ENCODE data around the gene STK4. TPM values are rescaled to one million over a fixed set of nuclear protein-coding genes. Genes with fewer than 3 reads are reported as not detected.

Gene STK4
- total RNA-seq, 1 experiment from 2014 or later: 43.0 TPM

- H3K23me2 ChIP-seq (ENCODE audit: insufficient read length, low read depth, low read length, poor library complexity, severe bottlenecking): no peaks in the 10 kb centered on the region
- H4K5ac ChIP-seq (ENCODE audit: insufficient read length, low read depth, low read length): no peak overlapping the region
- Mint-ChIP-seq H3K27me3 (ENCODE audit: low read depth) (no peaks in the 10 kb centered on the region), H3K27ac (peak overlapping the region in 2 of 3 experiments; percentile 38 to 89; a peak in 4 of 7 replicates), H3K4me1 (peaks cover 3 to 17% of the 10 kb centered on the region in 2 experiments), H3K36me3 (ENCODE audit: insufficient read depth in 1 of 3, low read depth in 3 of 3) (peaks cover 4 to 40% (median 21%) of the 10 kb centered on the region in 3 experiments; a peak in 6 of 7 replicates), H3K4me3 (no peak overlapping the region), H3K9me3 (no peaks in the 10 kb centered on the region)
- H3T11ph ChIP-seq (ENCODE audit: low read length): no peak overlapping the region
- no peak for TF ChIP-seq CTCF (conservative IDR thresholded peaks at IDR 0.05)
- H3K4me2 ChIP-seq (ENCODE audit: insufficient read depth, insufficient read length, low read length): no peak overlapping the region
- no peaks in the 10 kb centered on the region for H3K4me1 ChIP-seq (ENCODE audit: insufficient read depth, low read length)
- H4K8ac ChIP-seq (replicated peaks; ENCODE audit: insufficient read length, low read depth, low read length): no peak overlapping the region
- DNase-seq: no peak
- no peak overlapping the region for H3K23ac ChIP-seq (ENCODE audit: insufficient read length, low read depth, low read length)
- no peak overlapping the region for H3K18ac ChIP-seq (ENCODE audit: insufficient read length, low read depth, low read length)
- H2AK5ac ChIP-seq (ENCODE audit: insufficient read length, low read length): no peak overlapping the region
- H3K56ac ChIP-seq (ENCODE audit: insufficient read length, low read depth, low read length): no peak overlapping the region
- H4K20me1 ChIP-seq (ENCODE audit: control insufficient read depth, insufficient read depth, insufficient read length): no peaks in the 10 kb centered on the region
- H3K79me2 ChIP-seq (ENCODE audit: insufficient read depth, low read length): no peaks in the 10 kb centered on the region
- no peak overlapping the region for H2BK15ac ChIP-seq (ENCODE audit: low read depth, low read length)
- no CpG with 5 or more reads among the region's 3 CpGs for WGBS (ENCODE audit: extremely low coverage, insufficient read length, low lambda C conversion rate)
- no peak overlapping the region for H2BK120ac ChIP-seq (ENCODE audit: low read depth, low read length, poor library complexity, severe bottlenecking)
- no peaks in the 10 kb centered on the region for H3K27me3 ChIP-seq (ENCODE audit: insufficient read depth, low read length)
- no peak overlapping the region for H3K27ac ChIP-seq (ENCODE audit: insufficient read length, low read depth, low read length)
- H3K9me3 ChIP-seq (ENCODE audit: control insufficient read depth, low read depth, low read length): no peaks in the 10 kb centered on the region
- H4K91ac ChIP-seq (ENCODE audit: insufficient read length, low read depth, low read length): no peak overlapping the region
- H3K14ac ChIP-seq (ENCODE audit: insufficient read depth, low read length): no peak overlapping the region
- no peak overlapping the region for H2BK5ac ChIP-seq (ENCODE audit: insufficient read length, low read length)
- H3K4ac ChIP-seq (ENCODE audit: low read depth, low read length): no peak overlapping the region
- H2AFZ ChIP-seq (ENCODE audit: low read length): no peak overlapping the region
- H2BK20ac ChIP-seq (ENCODE audit: low read depth, low read length, poor library complexity, severe bottlenecking): no peak overlapping the region
- no peak overlapping the region for H2BK12ac ChIP-seq (ENCODE audit: insufficient read length, low read depth, low read length)
- H3K79me1 ChIP-seq (ENCODE audit: insufficient read depth, low read depth, low read length, poor library complexity, severe bottlenecking): no peaks in the 10 kb centered on the region
- H3K9ac ChIP-seq (ENCODE audit: extremely low read depth, insufficient read length, low read length): no peak overlapping the region
These were observed 24.1 kb downstream of the STK4 start for GRCh38 chr20:44990425-44990824.

Measured in H9 (cell line).